OCI-LY7 (cell line): Measurements from ENCODE around the gene SIX3. TPM values are rescaled to one million over a fixed set of nuclear protein-coding genes. Genes with fewer than 3 reads are reported as not detected.

Experiments
- BruUV-seq: library from RNA; stranded (reverse); fragments of 400-500 nt; replicated peaks from 2 replicates; lab custom pipeline; 2021; lab: Mats Ljungman, UMichigan
- CTCF ChIA-PET: fragments of 300-600 bp; sonication (Branson Sonifier 250); formaldehyde crosslinking; loops from one replicate; lab custom pipeline; 2022; ENCODE audit warnings: antibody characterized with exemption; ENCODE audit not compliant: unreplicated experiment; lab: Charles Lee
- POLR2A ChIA-PET: fragments of 300-600 bp; sonication (Branson Sonifier 250); formaldehyde crosslinking; loops from one replicate; lab custom pipeline; 2022; ENCODE audit warnings: antibody characterized with exemption; lab: Charles Lee
- DNase-seq: peaks from one replicate; pipeline ENCODE4 v3.0.0-alpha.2; 2015; ENCODE audit warnings: low spot score
- H2AFZ ChIP-seq: fragments of 200-600 bp; sonication (generic), shearing (Covaris generic); 2 replicates; pipeline ENCODE4 v1.6.1; 2014; ENCODE audit warnings: mild to moderate bottlenecking, antibody characterized with exemption, low read length, moderate library complexity
- H3K27ac ChIP-seq: fragments of 200-600 bp; sonication (generic); 2 replicates; pipeline ENCODE4 v1.5.1; 2014; ENCODE audit warnings: mixed run types, low read depth, mild to moderate bottlenecking, moderate library complexity, low read length, inconsistent platforms; ENCODE audit not compliant: poor library complexity, severe bottlenecking
- H3K36me3 ChIP-seq: fragments of 200-600 bp; sonication (generic); 2 replicates; pipeline ENCODE4 v1.6.1; 2014; ENCODE audit warnings: mild to moderate bottlenecking, antibody characterized with exemption, low read length, moderate library complexity, mixed read lengths; ENCODE audit not compliant: insufficient read depth
- H3K4me1 ChIP-seq: fragments of 200-600 bp; sonication (generic); 2 replicates; pipeline ENCODE4 v1.5.1; 2014; ENCODE audit warnings: mild to moderate bottlenecking, low read length; ENCODE audit not compliant: insufficient read depth, poor library complexity, severe bottlenecking
- H3K4me2 ChIP-seq: fragments of 200-600 bp; sonication (generic); 2 replicates; pipeline ENCODE4 v1.6.1; 2014; ENCODE audit warnings: mild to moderate bottlenecking, low read length
- H3K4me3 ChIP-seq: fragments of 200-600 bp; sonication (generic); 2 replicates; pipeline ENCODE4 v1.5.1; 2014; ENCODE audit warnings: mild to moderate bottlenecking, low read depth, low read length; ENCODE audit not compliant: poor library complexity, severe bottlenecking
- H3K79me2 ChIP-seq: fragments of 200-600 bp; sonication (generic); 2 replicates; pipeline ENCODE4 v1.6.1; 2016; ENCODE audit warnings: low read depth, mild to moderate bottlenecking, low read length, moderate library complexity, mixed read lengths; ENCODE audit not compliant: insufficient read depth
- H3K9me2 ChIP-seq: fragments of 200-600 bp; sonication (generic); 2 replicates; pipeline ENCODE4 v1.6.1; 2016; ENCODE audit warnings: mild to moderate bottlenecking, low read length, mixed read lengths; ENCODE audit not compliant: insufficient read depth
- H3K9me3 ChIP-seq: fragments of 200-600 bp; sonication (generic); 2 replicates; pipeline ENCODE4 v1.6.1; 2014; ENCODE audit warnings: mild to moderate bottlenecking, mixed run types, low read length, mixed read lengths
- H4K20me1 ChIP-seq: fragments of 200-600 bp; sonication (generic); 2 replicates; pipeline ENCODE4 v1.6.1; 2014; ENCODE audit warnings: mild to moderate bottlenecking, antibody characterized with exemption, low read length, moderate library complexity, mixed read lengths; ENCODE audit not compliant: insufficient read depth
- CTCF ChIP-seq: fragments of 200-600 bp; sonication (generic); conservative IDR thresholded peaks from 2 replicates; pipeline ENCODE4 v1.5.1; 2014; ENCODE audit warnings: mild to moderate bottlenecking, antibody characterized with exemption, low read length, moderate library complexity, mixed read lengths
- EZH2phosphoT487 ChIP-seq: fragments of 200-600 bp; sonication (generic); IDR thresholded peaks from 2 replicates; pipeline ENCODE4 v1.6.1; 2018; ENCODE audit warnings: low read depth, borderline replicate concordance, mild to moderate bottlenecking, mixed run types, antibody characterized with exemption, low read length, moderate library complexity, mixed read lengths
- intact Hi-C: fragments of 100-400 bp; cut with micrococcal nuclease; formaldehyde crosslinking; loops from one replicate; pipeline ENCODE4 v1.10.0; 2022; ENCODE audit not compliant: unreplicated experiment
- total RNA-seq, 2 experiments: library from RNA; depleted of rRNA in 1 of 2; stranded (reverse); fragments of >200 nt in 1 of 2; shearing (Covaris generic) in 1 of 2; gene quantifications; 2 replicates each; pipeline ENCODE4 v1.2.3, GENCODE V29; 2014 to 2022

Gene SIX3
- total RNA-seq, 2 experiments from 2014 or later = not detected

DNA sequence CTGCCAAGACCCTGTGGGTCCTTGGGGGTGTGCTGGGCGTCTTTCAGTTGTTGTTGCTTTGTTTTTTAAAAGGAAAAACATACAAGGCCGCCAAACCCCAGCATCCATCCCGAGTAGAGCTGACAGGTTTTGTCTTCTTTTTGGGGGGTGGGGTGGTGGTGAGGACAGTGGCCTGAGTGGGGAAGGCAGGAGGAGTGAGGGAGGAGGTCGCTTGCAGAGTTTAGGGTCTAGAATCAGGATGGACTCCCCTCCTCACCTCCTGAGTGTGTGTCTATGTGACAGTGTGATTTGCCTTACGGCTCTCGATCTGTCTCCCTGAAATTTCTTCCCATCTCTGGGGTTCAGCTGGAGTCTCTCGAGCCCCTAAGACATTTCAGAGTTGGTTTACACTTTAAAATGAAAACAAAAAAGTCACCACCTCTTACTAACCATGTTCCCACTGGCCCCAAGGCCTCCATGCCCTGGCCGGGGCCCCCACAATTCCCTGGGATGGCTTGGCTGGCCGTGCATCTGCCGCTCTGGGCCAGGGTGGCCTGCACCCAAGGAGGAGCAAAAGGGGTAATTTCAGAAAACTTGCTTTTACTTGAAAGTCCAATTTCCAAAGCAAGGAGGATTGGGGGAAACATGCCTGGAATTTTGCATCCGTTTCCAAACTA lies 5.0 kb downstream of the SIX3 start:
- POLR2A ChIA-PET = no interaction called here
- intact Hi-C loops = no loop called here
- H3K9me2 ChIP-seq = no peaks in the 10 kb centered on the region
- DNase-seq = no peak
- H3K79me2 ChIP-seq = no peaks in the 10 kb centered on the region
- no peak overlapping the region for H2AFZ ChIP-seq
- no peak overlapping the region for H3K27ac ChIP-seq
- CTCF ChIA-PET = interaction anchor here (0.5 kb wide), 1 partner anchor 21 kb away, joined by 3 read pairs; no protein-coding TSS in a partner anchor
- no TSS peak for BruUV-seq
- H3K4me1 ChIP-seq = no peaks in the 10 kb centered on the region
- H3K4me2 ChIP-seq = no peak overlapping the region
- H3K36me3 ChIP-seq = no peaks in the 10 kb centered on the region
- H4K20me1 ChIP-seq = no peaks in the 10 kb centered on the region
- H3K9me3 ChIP-seq = no peaks in the 10 kb centered on the region
- TF ChIP-seq EZH2phosphoT487 = no peak
- TF ChIP-seq CTCF = no peak
- H3K4me3 ChIP-seq = no peak overlapping the region

DNA sequence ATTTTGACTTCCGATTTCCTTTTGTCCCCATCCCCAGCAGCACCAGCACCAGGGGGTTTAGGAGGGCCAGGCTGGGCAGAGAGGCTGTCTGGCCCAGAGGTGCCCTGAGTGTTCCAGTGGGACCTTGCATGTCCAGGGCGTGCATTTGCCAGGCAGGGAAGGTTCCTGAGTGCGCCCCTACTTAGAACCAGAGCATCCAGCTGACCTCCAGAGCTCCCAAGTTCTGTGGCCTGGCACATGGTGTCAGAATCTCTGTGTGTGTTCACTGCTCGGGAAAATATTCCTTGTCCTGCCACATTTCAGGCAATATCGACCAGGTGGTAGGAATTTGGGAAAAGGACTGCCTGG lies 5.5 kb downstream of the SIX3 start:
- H3K4me3 ChIP-seq = no peak overlapping the region
- no peaks in the 10 kb centered on the region for H3K36me3 ChIP-seq
- H3K4me1 ChIP-seq = no peaks in the 10 kb centered on the region
- H3K9me3 ChIP-seq = no peaks in the 10 kb centered on the region
- H3K79me2 ChIP-seq = no peaks in the 10 kb centered on the region
- no peak overlapping the region for H3K27ac ChIP-seq
- no peak for DNase-seq
- no peak overlapping the region for H3K4me2 ChIP-seq
- TF ChIP-seq EZH2phosphoT487 (no peak), CTCF (no peak)
- POLR2A ChIA-PET = no interaction called here
- intact Hi-C loops = no loop called here
- H3K9me2 ChIP-seq = no peaks in the 10 kb centered on the region
- CTCF ChIA-PET = no interaction called here
- no peaks in the 10 kb centered on the region for H4K20me1 ChIP-seq
- no peak overlapping the region for H2AFZ ChIP-seq
- no TSS peak for BruUV-seq

DNA sequence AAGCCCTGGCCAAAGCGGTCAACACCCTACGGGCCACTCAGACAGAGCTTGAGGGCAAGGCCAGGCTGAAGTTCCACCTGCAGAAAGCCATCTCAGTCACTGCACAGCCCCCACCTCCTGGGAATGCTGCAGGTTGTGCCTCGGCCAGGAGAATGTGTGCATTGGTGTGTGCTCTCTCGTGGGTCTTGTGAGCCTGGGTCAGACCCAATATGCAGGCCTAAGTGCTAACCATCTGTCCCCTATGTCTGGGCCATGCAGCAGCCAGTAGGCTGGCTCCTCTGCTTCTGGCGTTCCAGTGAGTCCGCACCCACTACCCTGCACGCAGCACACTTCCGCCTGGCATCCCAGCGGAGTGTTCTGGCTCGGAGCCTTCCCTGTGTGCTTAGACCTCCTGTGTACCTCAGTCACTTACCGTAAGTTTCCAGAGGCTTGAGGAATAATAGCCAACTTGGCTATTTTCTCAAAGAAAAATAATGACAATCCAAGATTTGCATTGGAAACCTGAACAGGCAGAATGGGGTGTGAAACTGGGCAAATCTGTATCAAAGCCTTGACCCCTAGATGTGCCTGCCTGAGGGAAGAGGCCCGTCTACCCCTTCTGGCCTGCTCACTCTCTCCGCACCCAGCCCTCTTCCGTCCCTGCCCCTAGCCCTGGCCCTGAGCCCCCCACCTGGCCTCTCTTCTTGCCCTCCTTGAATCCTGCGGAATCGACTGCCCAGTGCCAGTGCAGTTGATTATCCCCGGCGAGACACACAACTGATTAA lies 7.2 kb downstream of the SIX3 start:
- CTCF ChIA-PET = no interaction called here
- intact Hi-C loops = no loop called here

More for the DNA sequence above, 7.2 kb downstream of the SIX3 start:
- no peak overlapping the region for H3K4me3 ChIP-seq
- H2AFZ ChIP-seq = no peak overlapping the region
- DNase-seq = no peak
- BruUV-seq = no TSS peak
- H3K4me2 ChIP-seq = no peak overlapping the region
- no peak for TF ChIP-seq EZH2phosphoT487
- TF ChIP-seq CTCF = no peak
- no peak overlapping the region for H3K27ac ChIP-seq
- H4K20me1 ChIP-seq = no peaks in the 10 kb centered on the region
- POLR2A ChIA-PET = no interaction called here
- H3K9me3 ChIP-seq = no peaks in the 10 kb centered on the region
- no peaks in the 10 kb centered on the region for H3K36me3 ChIP-seq
- H3K9me2 ChIP-seq = no peaks in the 10 kb centered on the region
- H3K4me1 ChIP-seq = no peaks in the 10 kb centered on the region
- H3K79me2 ChIP-seq = no peaks in the 10 kb centered on the region
